Measurements from ENCODE around the gene FOXO6.
"Not testable (repeated sequence)": the region's sequence is repeated elsewhere in the genome, so short reads cannot be mapped to it uniquely, and the experiment has no call there.

Gene FOXO6

GRCh38 chr1:41329662-41330587 is 31.3 kb upstream of the FOXO6 start:
- DNase-seq (ENCODE audit: low read depth) = no peak

- no peak for DNase-seq (ENCODE audit: low read depth)
Observed at GRCh38 chr1:41330588-41331545, 30.4 kb upstream of the FOXO6 start.

DNA sequence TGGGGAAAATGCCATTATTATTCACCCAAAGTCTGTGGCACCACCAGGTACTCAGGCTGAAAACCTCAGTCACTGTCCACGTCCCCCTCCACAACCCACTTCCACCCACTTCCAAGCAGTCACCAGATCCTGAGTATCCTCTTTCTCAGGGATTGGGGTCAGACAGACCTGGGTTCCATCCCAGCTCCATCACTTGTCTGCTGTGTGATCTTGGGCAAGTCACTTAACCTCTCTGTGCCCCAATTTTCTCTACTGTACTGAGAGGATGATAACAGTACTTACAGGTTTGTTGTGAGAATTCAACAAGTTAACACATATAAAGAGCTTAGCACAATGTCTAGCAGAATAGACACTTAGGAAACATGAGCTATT is 29.7 kb upstream of the FOXO6 start:
- no peak for DNase-seq (ENCODE audit: low read depth)

DNA sequence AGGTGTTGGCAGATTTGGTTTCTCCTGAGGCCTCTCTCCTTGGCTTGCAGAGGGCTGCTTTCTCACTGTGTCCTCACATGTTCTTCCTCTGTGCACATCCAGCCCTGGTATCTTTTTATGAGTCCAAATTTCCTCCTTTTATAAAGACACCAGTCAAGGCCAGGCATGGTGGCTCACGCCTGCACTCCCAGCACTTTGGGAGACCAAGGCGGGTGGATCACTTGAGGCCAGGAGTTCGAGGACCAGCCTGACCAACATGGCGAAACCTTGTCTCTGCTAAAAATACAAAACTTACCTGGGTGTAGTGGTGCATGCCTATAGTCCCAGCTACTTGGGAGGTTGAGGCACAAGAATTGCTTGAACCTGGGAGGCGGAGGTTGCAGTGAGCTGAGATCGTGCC is 29.1 kb upstream of the FOXO6 start:
- not testable (repeated sequence) for DNase-seq (ENCODE audit: low read depth)

- no peak for DNase-seq (ENCODE audit: low read depth)
Observed at GRCh38 chr1:41333146-41333784, 28.0 kb upstream of the FOXO6 start.

DNA sequence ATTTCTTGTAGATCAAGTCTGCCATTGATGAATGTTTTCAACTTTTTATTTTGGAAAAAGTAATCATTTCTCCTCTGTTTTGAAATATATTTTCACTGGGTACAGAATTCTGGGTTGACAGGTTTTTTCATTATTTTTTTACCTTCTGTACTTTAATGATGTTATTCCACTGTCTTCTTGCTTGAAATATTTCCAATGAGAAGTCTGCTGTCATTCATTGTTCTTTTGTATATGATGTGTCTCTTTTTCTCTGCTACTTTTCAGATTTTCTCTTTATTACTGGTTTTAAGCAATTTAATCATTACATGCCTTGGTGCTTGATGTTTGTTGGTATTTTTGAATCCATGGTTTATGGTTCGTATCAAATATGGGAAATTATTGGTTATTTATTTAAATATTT is 22.4 kb upstream of the FOXO6 start:
- DNase-seq (ENCODE audit: low read depth) = no peak

DNA sequence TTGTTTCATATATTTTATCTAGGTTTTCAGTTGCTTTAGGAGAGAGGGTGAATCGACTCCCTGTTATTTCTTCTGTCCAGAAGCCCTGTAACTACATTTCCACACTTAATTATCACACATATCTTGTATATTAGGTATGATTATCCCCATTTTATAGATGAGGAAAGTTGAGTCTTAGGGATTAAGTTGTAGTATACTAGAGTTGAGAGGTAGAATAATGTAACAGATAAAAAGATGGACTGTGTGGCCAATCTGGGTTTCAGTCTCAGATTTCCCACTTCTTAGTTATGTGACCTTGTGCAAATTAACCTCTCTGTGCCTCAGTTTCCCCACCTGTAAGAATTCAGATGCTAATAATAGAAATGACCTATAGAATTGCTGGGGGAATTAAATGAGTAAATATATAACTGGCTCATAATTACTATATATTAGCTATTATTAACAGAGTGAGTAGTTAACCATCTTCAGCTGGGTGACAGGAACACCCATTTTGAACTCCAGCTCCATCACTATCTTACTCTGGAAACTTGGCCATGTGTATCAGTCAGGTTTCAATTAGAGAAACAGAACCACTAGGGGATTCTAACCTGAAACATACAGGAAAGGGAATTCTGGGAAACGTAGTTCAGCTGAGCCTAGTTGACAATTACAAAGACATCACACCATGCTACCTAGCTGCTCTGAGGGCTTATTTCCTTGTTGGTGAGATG is 20.4 kb upstream of the FOXO6 start:
- no peak for DNase-seq (ENCODE audit: low read depth)

DNA sequence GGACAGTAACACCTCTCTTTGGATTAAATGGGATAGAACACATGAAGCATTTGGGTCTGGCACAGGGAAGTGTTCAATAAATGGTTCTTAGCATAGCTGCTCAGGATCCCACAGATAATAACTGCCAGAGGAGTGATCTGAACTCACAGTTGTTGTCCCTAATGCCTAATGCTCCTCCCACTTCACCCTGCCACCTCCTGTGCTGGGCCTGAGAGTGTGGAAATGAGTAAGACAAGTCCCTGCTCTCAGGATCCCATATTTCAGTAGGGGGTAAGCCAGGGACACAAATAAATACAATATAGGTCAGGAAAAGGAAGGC is 19.9 kb upstream of the FOXO6 start:
- DNase-seq (ENCODE audit: low read depth) = no peak

DNA sequence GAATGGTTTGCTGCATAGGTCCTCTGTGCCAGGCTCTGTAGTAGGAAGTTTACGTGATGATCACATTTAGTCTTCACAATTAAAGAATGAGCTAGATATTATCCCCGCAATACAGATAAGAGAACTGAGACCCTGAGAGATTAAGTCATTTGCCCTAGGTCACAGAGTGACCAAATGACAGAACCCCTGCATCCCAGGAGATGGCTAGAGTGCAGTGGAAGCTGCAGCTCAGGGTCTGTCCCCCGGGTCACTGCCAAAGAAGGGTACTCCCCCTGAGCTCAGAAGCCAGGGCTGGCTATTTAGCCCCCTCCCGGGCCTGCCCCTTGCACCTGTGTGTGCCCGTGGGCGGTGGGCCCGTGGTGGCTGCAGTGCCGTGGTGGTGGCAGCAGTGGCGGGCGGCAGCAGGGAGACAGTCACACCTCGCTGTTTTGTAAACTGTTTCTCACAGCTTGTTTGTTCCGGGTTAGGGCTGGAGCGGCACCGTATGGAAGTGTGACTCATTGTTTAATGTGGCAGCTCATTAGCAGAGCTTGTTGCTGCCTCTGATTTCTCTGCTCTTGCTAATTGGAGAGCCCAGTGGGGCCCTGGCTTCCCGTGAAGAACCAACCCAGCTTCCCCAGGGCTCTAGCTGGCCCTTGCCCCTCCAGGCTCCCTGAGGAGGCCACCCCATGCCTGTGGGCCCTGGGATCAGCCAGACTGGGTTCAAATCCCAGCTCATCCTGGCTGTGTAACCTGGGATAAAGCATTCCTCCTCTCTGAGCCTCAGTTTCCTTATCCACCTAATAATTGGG is 19.3 kb upstream of the FOXO6 start:
- DNase-seq (ENCODE audit: low read depth) = no peak

- DNase-seq (ENCODE audit: low read depth) = no peak
Observed at GRCh38 chr1:41342774-41343355, 18.4 kb upstream of the FOXO6 start.

- DNase-seq (ENCODE audit: low read depth) = no peak
Observed at GRCh38 chr1:41343790-41344699, 17.2 kb upstream of the FOXO6 start.

GRCh38 chr1:41344708-41345159 is 16.5 kb upstream of the FOXO6 start:
- DNase-seq (ENCODE audit: low read depth) = no peak

GRCh38 chr1:41345434-41346075 is 15.7 kb upstream of the FOXO6 start:
- DNase-seq (ENCODE audit: low read depth) = no peak

DNA sequence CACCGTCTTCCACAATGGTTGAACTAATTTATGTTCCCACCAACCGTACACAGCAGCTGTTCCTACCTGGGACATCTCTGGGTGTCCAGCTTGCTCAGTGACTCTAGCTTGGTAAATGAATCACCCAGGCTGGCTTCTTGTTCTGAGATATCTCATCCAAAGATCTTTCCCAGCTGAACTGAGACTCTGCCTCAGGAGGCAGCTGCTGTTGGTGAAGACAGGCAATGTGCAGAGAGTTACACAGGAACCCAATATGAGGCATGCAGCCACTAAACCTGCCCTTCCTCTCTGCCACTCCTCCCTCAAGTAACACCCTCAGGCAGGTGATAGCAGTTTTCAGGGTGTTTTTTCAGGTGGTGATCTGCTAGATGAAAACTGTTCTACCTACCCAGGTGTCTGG is 14.0 kb upstream of the FOXO6 start:
- no peak for DNase-seq (ENCODE audit: low read depth)

DNA sequence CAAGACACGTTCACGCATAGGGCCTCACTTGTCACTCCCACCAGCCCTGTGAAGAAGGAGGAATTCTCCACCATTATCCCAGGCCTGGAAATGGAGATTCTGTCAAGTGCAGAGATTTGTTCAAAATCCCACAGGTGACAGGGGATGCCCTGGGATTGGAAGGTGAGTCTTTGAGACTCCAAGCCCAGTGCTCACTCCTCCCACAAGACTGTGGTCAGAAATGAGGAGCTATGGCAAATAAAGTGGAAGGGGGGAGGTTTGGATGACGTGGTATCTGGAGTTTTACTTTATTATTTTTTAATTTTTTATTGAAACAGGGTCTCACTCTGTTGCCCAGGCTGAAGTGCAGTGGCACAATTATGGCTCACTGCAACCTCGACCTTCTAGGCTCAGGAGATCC is 12.8 kb upstream of the FOXO6 start:
- no peak for DNase-seq (ENCODE audit: low read depth)

GRCh38 chr1:41349361-41350054 is 11.7 kb upstream of the FOXO6 start:
- DNase-seq (ENCODE audit: low read depth) = no peak

- no peak for DNase-seq (ENCODE audit: low read depth)
Observed at GRCh38 chr1:41350055-41350378, 11.2 kb upstream of the FOXO6 start.

Data from activated T-helper 9 cell treated with anti-CD3 and anti-CD28 coated beads, Interleukin-2, amount 50 U/mL, for 16 hours (primary cell).